Neuron (in vitro differentiated cells): ENCODE results near the gene CDA.

Source experiments
- H2AFZ ChIP-seq: one replicate; pipeline ENCODE4 v1.6.1; 2013; ENCODE audit warnings: low read depth, mild to moderate bottlenecking, inconsistent platforms, low read length, moderate library complexity
- H3K27me3 ChIP-seq: one replicate; pipeline ENCODE4 v1.6.1; 2013; ENCODE audit warnings: low read length; ENCODE audit not compliant: insufficient read depth
- H3K36me3 ChIP-seq: one replicate; pipeline ENCODE4 v1.6.1; 2013; ENCODE audit warnings: low read length; ENCODE audit not compliant: insufficient read depth
- H3K4me1 ChIP-seq: one replicate; pipeline ENCODE4 v1.6.1; 2013; ENCODE audit warnings: low read length; ENCODE audit not compliant: insufficient read depth
- H3K4me3 ChIP-seq: 2 replicates; pipeline ENCODE4 v1.5.1; 2013; ENCODE audit warnings: mild to moderate bottlenecking, low read length, moderate library complexity
- H3K9me3 ChIP-seq: one replicate; pipeline ENCODE4 v1.6.1; 2013; ENCODE audit warnings: low read length

CDA gene

DNA sequence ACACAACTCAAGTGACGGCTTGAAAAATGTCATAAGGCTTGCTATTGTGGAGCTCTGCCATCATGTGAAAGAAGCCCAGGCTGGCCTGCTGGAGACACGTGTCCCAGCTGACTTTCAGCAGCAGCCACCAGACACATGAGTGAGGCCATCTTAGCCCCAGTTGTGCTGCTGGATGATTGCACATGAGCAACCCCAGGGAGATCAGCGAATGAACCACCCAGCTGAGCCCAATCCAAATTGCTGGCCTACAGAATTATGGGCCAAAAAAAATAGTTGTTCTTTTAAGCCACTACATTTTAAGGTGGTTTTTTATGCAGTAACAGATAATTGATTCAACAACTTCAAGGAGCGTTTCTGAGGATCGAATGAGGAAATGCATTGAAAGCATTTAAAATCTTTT is 17.5 kb upstream of the CDA start:
- Histone ChIP-seq H3K36me3 (no peaks in the 10 kb centered on the region), H3K4me1 (no peaks in the 10 kb centered on the region), H2AFZ (no peak overlapping the region), H3K27me3 (peaks cover 2% of the 10 kb centered on the region), H3K9me3 (no peaks in the 10 kb centered on the region), H3K4me3 (no peak overlapping the region)

DNA sequence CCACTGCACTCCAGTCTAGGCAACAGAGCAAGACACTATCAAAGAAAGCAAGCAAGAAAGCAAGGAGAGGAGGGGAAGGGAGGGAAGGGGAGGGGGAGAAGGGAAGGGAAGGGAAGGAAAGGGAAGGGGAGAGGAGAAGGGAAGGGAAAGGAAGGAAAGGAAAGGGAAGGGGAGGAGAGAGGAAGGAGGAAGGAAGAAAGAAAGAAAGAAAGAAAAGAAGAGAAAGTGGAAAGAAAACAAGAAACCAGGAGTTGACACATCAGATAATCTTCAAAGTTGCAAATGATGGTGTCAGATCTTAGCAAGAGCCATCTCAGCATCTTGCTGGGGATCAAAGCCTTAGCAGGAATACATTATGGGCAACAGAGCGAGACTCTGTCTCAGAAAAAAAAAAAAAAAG is 14.9 kb upstream of the CDA start:
- Histone ChIP-seq H2AFZ (no peak overlapping the region), H3K27me3 (no peaks in the 10 kb centered on the region), H3K4me1 (no peaks in the 10 kb centered on the region), H3K36me3 (no peaks in the 10 kb centered on the region), H3K9me3 (no peaks in the 10 kb centered on the region), H3K4me3 (no peak overlapping the region)

DNA sequence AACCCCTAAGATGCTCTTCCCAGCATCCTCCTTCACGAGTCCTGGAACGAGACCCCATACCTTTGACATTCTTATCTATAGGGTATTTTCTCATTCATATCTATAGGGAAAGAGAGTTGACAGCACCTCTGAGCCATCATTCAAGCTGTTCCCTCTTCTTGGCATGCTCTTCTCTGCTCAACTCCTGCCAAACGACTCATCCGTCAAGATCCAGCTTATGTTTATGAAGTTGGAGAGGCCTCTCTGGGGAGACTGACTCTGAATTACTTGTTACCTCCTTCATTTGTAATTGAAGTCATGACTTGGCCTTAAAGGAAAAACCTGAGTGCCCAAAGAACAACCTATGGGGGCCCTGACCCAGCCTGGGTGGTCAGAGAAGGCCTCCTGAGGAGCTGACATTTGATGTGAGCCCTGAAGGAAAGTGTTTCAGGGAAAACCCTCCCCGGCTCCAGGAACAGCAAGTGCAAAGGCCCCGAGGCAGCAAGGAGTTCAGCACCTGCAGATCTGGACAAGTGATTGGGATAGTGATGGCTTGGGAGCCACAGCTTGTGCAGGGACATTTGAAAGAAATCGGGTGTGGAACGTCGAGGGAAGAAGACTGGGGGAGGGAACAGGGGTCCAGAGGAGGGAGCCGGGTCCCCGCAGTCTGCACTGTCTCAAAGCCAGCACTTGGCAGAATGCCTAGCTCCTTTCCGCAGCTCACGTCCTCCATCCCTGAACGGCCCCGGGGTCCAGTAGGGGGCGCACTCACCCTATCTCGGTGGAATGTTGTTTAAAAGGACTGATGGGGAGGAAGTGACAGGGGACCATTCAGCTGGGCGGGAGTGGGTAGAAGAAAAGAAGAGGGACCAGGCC is 14.0 kb upstream of the CDA start:
- Histone ChIP-seq H3K27me3 (no peaks in the 10 kb centered on the region), H3K4me3 (no peak overlapping the region), H3K4me1 (no peaks in the 10 kb centered on the region), H3K36me3 (no peaks in the 10 kb centered on the region), H3K9me3 (no peaks in the 10 kb centered on the region), H2AFZ (no peak overlapping the region)

DNA sequence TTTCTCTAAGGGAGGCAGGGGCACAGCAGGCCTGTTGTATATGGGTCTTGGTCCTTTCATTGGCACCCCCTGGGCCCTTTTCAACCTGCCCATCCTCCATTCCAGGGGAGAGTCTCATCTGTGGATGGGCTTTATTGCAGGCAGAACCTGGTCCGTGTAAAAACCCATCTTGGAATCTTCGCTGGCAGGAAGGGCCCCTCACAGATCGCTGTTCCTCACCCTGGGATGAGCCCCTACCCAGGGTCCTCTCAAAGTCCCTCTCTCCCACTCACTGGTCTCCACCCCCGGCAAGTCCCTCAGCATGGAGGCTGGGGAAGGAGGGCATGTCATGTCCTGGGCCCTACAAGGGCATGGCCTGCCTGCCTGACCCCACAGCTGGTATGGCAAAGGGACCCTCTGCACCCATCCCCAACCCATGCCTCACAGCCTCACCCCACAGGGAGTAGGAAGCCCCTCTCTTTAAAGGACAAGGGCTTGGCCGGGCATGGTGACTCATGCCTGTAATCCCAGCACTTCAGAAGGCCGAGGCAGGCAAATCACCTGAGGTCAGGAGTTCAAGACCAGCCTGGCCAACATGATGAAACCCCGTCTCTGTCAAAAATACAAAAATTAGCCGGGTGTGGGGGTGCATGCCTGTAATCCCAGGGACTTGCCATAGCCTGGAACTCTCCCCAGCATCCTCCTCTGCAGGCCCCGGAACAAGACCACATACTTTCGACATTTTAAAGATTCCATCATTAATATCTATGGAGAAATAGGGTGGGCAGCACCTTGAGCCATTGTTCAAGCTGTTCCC is 13.2 kb upstream of the CDA start:
- Histone ChIP-seq H3K36me3 (no peaks in the 10 kb centered on the region), H2AFZ (no peak overlapping the region), H3K4me3 (no peak overlapping the region), H3K9me3 (no peaks in the 10 kb centered on the region), H3K27me3 (no peaks in the 10 kb centered on the region), H3K4me1 (no peaks in the 10 kb centered on the region)

DNA sequence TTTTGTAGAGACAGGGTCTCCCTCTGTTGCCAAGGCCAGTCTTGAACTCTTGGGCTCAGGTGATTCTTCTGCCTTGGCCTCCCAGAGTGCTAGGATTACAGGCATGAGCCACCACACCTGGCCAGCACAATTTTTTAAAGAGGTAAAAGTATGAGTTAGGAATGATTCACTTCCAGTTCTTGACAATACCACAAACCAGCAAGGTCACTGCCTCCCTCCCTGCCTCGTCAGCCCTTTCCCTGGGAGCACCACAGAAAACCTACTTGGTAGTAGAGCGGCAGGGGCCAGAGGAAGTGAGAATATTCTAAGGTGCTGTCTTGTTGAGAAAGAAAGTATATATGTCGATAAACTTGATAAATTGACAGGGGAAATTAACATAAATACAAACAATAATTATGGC is 10.8 kb upstream of the CDA start:
- no peaks in the 10 kb centered on the region for H3K27me3 ChIP-seq
- no peaks in the 10 kb centered on the region for H3K4me1 ChIP-seq
- no peak overlapping the region for H2AFZ ChIP-seq
- no peaks in the 10 kb centered on the region for H3K36me3 ChIP-seq
- H3K9me3 ChIP-seq = no peaks in the 10 kb centered on the region
- H3K4me3 ChIP-seq = no peak overlapping the region

DNA sequence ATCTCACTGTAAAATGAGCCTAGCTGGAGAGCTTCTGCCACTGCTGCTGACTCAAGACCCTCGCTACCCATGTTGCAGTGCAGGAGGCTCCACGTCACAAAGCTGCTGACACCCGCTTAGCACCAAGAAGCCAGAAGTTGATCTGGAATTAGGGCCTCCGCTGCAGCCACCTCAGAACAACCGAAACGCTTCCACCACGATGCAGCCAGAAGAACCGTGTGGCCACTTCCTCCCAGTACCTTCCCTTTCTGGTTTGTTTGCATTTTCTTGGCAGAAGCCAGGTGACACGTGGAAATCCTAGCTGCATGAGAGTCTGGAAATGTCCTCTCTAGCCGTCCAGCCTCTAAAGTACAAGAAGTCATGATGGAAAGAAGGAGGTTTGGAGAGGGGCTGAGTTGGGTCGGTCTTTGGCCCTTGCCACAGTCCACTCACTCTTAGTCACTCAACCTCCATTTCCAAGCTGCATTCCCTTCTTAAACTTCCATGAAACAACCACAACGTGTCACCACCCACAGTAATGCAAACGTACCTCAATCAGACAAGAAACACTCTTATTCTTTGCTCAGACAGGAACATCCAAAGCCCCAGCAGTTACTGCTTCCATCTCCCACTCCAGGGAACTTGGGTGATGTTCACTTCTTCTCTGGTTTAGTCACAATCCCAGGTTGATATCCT is 10.0 kb upstream of the CDA start:
- no peak overlapping the region for H2AFZ ChIP-seq
- no peaks in the 10 kb centered on the region for H3K4me1 ChIP-seq

DNA sequence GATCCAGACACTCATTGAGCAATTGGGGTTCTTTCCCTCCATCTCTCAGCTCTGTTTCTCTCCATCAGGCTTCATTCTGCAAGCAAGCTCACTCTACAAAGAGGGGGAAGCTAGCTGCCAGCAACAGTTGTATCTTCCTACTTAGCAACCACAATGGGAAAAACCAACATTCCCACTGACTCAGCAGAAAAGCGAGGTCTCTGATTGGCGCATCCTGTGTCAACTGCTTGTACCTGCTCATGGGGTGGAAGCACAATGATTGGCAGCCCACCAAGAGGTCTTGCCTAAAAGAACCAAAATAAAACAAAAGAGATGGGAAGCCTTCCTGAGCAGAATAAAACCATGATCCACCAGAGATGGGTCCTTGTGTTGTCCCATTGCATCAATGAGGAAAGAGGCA is 4.0 kb upstream of the CDA start:
- Histone ChIP-seq H3K9me3 (no peaks in the 10 kb centered on the region), H2AFZ (no peak overlapping the region), H3K36me3 (no peaks in the 10 kb centered on the region), H3K4me3 (no peak overlapping the region), H3K27me3 (peaks cover 16% of the 10 kb centered on the region), H3K4me1 (no peaks in the 10 kb centered on the region)

More for the DNA sequence above, 10.0 kb upstream of the CDA start:
- H3K4me3 ChIP-seq = no peak overlapping the region
- H3K27me3 ChIP-seq = no peaks in the 10 kb centered on the region
- no peaks in the 10 kb centered on the region for H3K36me3 ChIP-seq
- no peaks in the 10 kb centered on the region for H3K9me3 ChIP-seq

DNA sequence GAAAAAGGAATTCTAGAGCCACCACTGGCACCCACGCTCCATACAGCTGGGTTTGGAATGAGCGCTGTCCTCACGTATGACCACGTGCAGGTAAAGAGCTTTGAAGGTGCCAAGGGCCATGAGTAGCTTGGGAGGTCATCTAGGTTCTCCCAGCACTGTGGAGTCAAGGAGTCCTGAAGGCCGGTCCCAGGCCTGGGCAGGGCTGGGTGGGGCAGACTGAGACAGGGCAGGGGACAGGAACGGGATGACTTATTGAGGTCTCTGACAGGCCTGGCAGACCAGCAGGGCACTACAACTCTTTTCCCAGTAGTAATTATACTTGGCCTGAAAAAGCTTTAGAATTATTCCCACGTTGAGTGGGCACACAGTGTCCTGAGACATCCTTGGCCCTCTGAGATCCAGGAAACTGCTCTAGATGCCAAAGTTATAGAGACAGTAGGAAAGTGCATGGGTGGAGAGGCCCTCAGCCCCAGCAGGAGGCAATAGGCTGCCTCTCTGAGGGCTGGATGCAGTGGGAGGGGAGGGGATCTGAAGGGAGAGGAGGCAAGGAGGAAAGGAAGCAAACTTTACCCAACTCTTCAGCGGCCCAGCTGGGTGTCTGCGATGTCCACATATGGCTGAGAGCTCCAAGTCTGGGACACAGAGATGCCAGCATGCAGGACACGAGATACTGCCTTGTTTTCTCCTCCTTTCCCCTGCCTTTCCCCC is 1.8 kb upstream of the CDA start:
- Histone ChIP-seq H3K4me3 (no peak overlapping the region), H3K36me3 (no peaks in the 10 kb centered on the region), H2AFZ (no peak overlapping the region), H3K9me3 (no peaks in the 10 kb centered on the region), H3K27me3 (peaks cover 28% of the 10 kb centered on the region), H3K4me1 (no peaks in the 10 kb centered on the region)

DNA sequence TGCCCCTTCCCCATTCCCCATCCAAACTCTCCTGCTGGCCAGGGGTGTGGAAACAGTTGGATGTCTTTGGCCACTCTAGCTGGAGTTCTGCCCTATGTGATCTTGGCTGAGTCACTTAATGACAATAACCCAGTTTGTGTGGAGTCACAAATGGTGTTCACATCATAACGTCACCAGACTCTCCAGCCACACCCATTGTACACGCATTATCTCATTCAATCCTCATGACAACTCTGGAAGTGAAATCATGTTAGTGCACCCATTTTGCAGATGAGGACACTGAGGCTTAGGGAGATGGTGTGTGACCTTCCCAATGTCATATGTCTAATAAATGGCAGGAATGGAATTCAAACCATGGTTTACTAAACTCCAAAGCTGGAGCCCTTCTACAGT is 1.2 kb upstream of the CDA start:
- Histone ChIP-seq H3K4me3 (no peak overlapping the region), H3K9me3 (no peaks in the 10 kb centered on the region), H2AFZ (no peak overlapping the region), H3K4me1 (no peaks in the 10 kb centered on the region), H3K27me3 (peaks cover 28% of the 10 kb centered on the region), H3K36me3 (no peaks in the 10 kb centered on the region)

DNA sequence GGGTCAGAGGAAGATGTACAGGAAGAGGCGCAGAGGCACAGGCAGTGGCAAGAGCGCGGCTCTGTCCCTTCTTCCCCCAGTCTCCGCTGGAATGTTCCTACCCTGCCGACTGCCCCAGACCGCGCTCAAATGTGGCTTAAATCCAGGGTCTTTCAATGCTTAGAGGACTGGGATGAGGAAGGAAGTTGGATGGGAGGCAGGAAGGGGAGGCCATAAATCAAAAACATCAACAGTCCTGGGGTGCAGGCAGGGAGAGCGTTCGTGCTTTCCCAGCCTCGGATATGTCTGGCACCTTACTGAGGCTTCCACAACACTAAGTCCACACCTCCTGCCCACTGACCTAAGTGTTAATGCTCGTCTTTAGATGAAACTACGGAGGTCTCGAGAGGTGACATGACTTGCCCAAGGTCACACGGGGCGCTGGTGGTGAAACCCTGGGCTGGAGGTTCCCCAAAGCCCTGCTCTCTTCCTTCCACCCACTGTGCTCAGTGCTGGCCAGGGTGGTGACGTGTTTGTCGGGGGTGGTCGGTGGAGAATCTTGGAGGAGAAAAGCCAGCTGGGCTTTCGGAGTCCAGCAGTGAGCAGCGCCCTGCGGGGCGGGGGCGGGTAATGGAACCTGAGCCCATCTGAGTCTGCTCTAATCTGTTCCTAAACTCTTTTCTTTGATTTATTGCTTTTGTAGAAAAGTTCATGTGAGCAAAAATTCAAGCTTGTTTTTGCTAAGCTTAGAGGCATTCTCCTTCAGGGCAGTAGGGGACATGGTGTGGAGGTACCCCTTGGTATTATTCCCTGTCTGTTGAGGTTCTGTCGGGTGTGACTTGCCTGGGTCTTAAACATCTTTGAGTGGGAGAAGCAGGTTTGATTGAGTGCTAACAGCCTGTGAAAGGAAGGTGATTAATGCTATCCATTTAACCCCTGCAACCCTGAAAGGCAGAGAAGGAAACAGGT is 708 bp downstream of the CDA start:
- H3K4me1 ChIP-seq = no peaks in the 10 kb centered on the region
- H3K36me3 ChIP-seq = no peaks in the 10 kb centered on the region
- no peak overlapping the region for H2AFZ ChIP-seq
- H3K4me3 ChIP-seq = no peak overlapping the region
- no peaks in the 10 kb centered on the region for H3K9me3 ChIP-seq
- H3K27me3 ChIP-seq = peaks cover 33% of the 10 kb centered on the region

DNA sequence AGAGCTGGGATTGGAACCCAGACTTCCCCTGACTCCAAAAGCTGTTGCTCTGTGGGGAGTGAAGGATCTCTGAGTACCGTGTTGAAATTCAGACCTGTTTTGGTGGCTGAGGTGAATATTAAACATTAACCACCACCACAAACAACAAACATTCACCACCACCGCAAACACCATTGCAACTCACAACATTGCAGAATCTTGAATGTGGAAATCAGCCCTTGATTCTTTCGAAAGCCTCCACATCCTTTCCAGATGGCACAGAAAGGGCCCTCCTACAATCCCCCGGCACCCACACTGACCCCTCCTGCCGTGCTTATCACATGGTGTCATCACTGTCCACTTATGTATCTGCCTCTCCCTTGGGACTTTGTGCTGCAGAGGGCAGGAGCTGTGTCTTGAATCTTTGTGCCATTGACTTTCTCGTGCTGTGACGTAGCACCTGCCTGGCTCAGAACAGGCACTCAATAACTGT is 1.4 kb downstream of the CDA start:
- H3K4me1 ChIP-seq = no peaks in the 10 kb centered on the region
- H3K36me3 ChIP-seq = no peaks in the 10 kb centered on the region
- no peaks in the 10 kb centered on the region for H3K9me3 ChIP-seq
- no peak overlapping the region for H3K4me3 ChIP-seq
- no peak overlapping the region for H2AFZ ChIP-seq
- peaks cover 33% of the 10 kb centered on the region for H3K27me3 ChIP-seq

DNA sequence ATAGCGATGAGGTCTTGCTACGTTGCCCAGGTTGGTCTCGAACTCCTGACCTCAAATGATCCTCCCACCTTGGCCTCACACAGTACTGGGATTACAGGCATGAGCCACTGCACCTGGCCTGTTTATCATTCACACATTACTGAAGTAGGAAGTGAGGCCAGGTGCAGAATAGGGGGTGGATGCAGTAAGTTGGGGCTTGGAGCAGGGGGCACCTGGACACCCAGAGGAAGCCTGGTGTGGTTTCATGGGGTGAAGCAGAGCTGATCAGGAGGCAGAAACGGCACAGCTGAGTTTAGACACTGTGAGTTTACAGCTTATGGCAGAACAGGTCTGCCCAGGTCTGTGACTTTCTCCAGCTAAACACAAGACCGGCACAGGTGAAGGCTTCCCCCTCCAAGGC is 4.9 kb downstream of the CDA start:
- Histone ChIP-seq H3K4me3 (no peak overlapping the region), H3K27me3 (peaks cover 28% of the 10 kb centered on the region), H3K36me3 (no peaks in the 10 kb centered on the region), H3K4me1 (no peaks in the 10 kb centered on the region), H2AFZ (no peak overlapping the region), H3K9me3 (no peaks in the 10 kb centered on the region)
